ENCODE measurements around the gene UBE4B. TPM values are rescaled to one million over a fixed set of nuclear protein-coding genes. Genes with fewer than 3 reads are reported as not detected.

UBE4B gene
- total RNA-seq, 1 experiment from 2014 or later, result 37.0 TPM

DNA sequence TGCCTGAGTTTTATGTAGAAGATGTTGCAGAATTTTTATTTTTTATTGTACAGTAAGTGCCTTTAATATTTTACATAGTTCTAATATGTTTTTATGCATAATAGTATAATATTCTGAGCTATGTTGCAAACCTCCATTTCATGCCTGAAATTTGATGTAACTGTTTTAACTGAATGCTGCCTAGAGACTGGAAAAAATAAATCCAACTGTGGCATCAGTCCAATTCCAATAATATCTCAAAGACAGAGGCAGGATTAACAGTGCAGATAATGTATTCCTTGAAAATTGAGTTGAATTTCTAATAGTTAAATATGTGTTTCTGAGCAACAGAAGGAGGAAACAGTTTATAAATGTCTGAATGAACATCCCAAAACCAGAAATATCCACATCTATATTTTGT is 116.5 kb downstream of the UBE4B start:
- Histone ChIP-seq H3K9me3 (ENCODE audit: low read length) (no peaks in the 10 kb centered on the region), H3K4me3 (ENCODE audit: low read length) (no peak overlapping the region), H2AFZ (ENCODE audit: low read length) (no peak overlapping the region), H4K20me1 (ENCODE audit: insufficient read depth, low read depth, low read length) (no peaks in the 10 kb centered on the region), H3K4me1 (ENCODE audit: low read length) (no peaks in the 10 kb centered on the region), H3K79me2 (ENCODE audit: low read length) (no peaks in the 10 kb centered on the region), H3K9ac (ENCODE audit: low read length) (no peak overlapping the region), H3K9me2 (replicated peaks; ENCODE audit: insufficient read depth, low read length) (no peaks in the 10 kb centered on the region), H3K36me3 (ENCODE audit: insufficient read depth, low read length) (no peaks in the 10 kb centered on the region; the same call in 1 of the 2 replicates), H3K27ac (ENCODE audit: low read length) (no peak overlapping the region), H3K4me2 (ENCODE audit: low read depth, low read length, poor library complexity, severe bottlenecking) (no peak overlapping the region), H3K27me3 (ENCODE audit: low read length) (no peaks in the 10 kb centered on the region)
- DNase-seq, result no peak

GRCh38 chr1:10152709-10153284 is 120.0 kb downstream of the UBE4B start:
- no peak overlapping the region for H2AFZ ChIP-seq (ENCODE audit: low read length)

GRCh38 chr1:10155087-10155712 is 122.4 kb downstream of the UBE4B start:
- Histone ChIP-seq H3K36me3 (ENCODE audit: insufficient read depth, low read length) (no peaks in the 10 kb centered on the region; the same call in 1 of the 2 replicates), H2AFZ (ENCODE audit: low read length) (no peak overlapping the region), H3K27ac (ENCODE audit: low read length) (no peak overlapping the region), H4K20me1 (ENCODE audit: insufficient read depth, low read depth, low read length) (no peaks in the 10 kb centered on the region), H3K9me3 (ENCODE audit: low read length) (no peaks in the 10 kb centered on the region), H3K4me1 (ENCODE audit: low read length) (no peaks in the 10 kb centered on the region), H3K4me3 (ENCODE audit: low read length) (no peak overlapping the region), H3K9me2 (replicated peaks; ENCODE audit: insufficient read depth, low read length) (no peaks in the 10 kb centered on the region), H3K27me3 (ENCODE audit: low read length) (no peaks in the 10 kb centered on the region), H3K9ac (ENCODE audit: low read length) (no peak overlapping the region), H3K4me2 (ENCODE audit: low read depth, low read length, poor library complexity, severe bottlenecking) (no peak overlapping the region), H3K79me2 (ENCODE audit: low read length) (no peaks in the 10 kb centered on the region)
- DNase-seq, result no peak

More at GRCh38 chr1:10152709-10153284, 120.0 kb downstream of the UBE4B start:
- no peaks in the 10 kb centered on the region for H3K27me3 ChIP-seq (ENCODE audit: low read length)
- peak; percentile 78 for DNase-seq
- H3K79me2 ChIP-seq (ENCODE audit: low read length), result no peaks in the 10 kb centered on the region
- no peak overlapping the region for H3K9ac ChIP-seq (ENCODE audit: low read length)
- no peak overlapping the region for H3K4me2 ChIP-seq (ENCODE audit: low read depth, low read length, poor library complexity, severe bottlenecking)
- no peaks in the 10 kb centered on the region; the same call in 1 of the 2 replicates for H3K36me3 ChIP-seq (ENCODE audit: insufficient read depth, low read length)
- H3K27ac ChIP-seq (ENCODE audit: low read length), result no peak overlapping the region
- no peaks in the 10 kb centered on the region for H3K9me2 ChIP-seq (replicated peaks; ENCODE audit: insufficient read depth, low read length)
- H4K20me1 ChIP-seq (ENCODE audit: insufficient read depth, low read depth, low read length), result no peaks in the 10 kb centered on the region
- H3K9me3 ChIP-seq (ENCODE audit: low read length), result no peaks in the 10 kb centered on the region
- H3K4me3 ChIP-seq (ENCODE audit: low read length), result no peak overlapping the region
- H3K4me1 ChIP-seq (ENCODE audit: low read length), result no peaks in the 10 kb centered on the region

DNA sequence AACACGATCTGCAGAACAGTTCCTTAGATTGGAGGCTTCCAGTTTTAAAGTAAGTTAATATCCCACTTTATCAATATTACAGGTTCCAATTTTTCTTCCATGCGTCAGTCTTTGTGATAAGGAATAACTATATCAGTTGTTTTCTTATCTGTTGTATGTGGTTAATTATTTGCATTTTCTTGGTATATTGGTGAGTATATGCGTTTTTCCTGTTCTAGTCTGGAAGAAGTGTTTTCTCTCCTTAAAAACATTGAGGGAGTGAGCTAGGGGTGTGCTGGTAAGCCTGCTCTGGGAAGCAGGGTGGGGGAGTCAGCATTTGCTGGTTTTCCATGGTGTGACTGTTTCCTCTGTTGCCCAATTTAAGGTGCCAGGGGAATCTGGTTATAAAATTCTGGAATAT is 127.4 kb downstream of the UBE4B start:
- Histone ChIP-seq H3K27ac (ENCODE audit: low read length) (no peak overlapping the region), H3K4me1 (ENCODE audit: low read length) (no peaks in the 10 kb centered on the region), H3K79me2 (ENCODE audit: low read length) (no peaks in the 10 kb centered on the region), H3K4me3 (ENCODE audit: low read length) (no peak overlapping the region), H4K20me1 (ENCODE audit: insufficient read depth, low read depth, low read length) (no peaks in the 10 kb centered on the region), H3K27me3 (ENCODE audit: low read length) (no peaks in the 10 kb centered on the region), H3K9ac (ENCODE audit: low read length) (no peak overlapping the region), H3K4me2 (ENCODE audit: low read depth, low read length, poor library complexity, severe bottlenecking) (no peak overlapping the region), H3K9me2 (replicated peaks; ENCODE audit: insufficient read depth, low read length) (no peaks in the 10 kb centered on the region), H2AFZ (ENCODE audit: low read length) (no peak overlapping the region), H3K9me3 (ENCODE audit: low read length) (no peaks in the 10 kb centered on the region), H3K36me3 (ENCODE audit: insufficient read depth, low read length) (peaks cover 3% of the 10 kb centered on the region; the same call in 1 of the 2 replicates)
- DNase-seq, result peak; percentile 24

DNA sequence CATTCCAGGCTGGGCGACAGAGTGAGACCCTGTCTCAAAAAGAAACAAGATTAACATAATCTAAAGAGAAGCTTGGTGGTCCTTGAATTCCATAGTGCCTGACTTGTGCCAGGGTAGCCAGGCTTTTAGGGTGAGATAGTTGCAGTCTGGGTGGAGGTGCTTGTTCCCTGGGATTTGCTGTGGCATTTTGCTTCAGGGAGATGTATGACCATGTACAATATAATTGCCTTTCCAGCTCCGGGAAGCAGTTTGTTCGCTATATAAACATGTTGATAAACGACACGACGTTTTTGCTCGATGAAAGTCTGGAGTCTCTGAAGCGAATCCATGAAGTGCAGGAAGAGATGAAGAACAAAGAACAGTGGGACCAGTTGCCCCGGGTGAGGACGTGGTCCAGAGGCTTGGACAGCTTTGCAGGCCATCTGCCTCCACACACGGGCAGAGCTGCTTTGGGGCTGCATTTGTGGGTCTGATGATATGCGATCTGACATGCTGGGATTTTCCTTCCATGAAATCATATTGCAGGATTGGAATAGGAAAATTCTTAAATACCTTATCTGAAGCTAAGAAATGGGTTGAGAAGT is 128.2 kb downstream of the UBE4B start:
- Histone ChIP-seq H3K79me2 (ENCODE audit: low read length) (no peaks in the 10 kb centered on the region), H3K27me3 (ENCODE audit: low read length) (no peaks in the 10 kb centered on the region), H3K4me3 (ENCODE audit: low read length) (no peak overlapping the region), H3K4me2 (ENCODE audit: low read depth, low read length, poor library complexity, severe bottlenecking) (no peak overlapping the region), H3K9me3 (ENCODE audit: low read length) (no peaks in the 10 kb centered on the region), H2AFZ (ENCODE audit: low read length) (no peak overlapping the region), H3K36me3 (ENCODE audit: insufficient read depth, low read length) (peaks cover 3% of the 10 kb centered on the region), H3K27ac (ENCODE audit: low read length) (no peak overlapping the region), H4K20me1 (ENCODE audit: insufficient read depth, low read depth, low read length) (no peaks in the 10 kb centered on the region), H3K9ac (ENCODE audit: low read length) (no peak overlapping the region), H3K4me1 (ENCODE audit: low read length) (no peaks in the 10 kb centered on the region), H3K9me2 (replicated peaks; ENCODE audit: insufficient read depth, low read length) (no peaks in the 10 kb centered on the region)
- DNase-seq, result peak; percentile 19

DNA sequence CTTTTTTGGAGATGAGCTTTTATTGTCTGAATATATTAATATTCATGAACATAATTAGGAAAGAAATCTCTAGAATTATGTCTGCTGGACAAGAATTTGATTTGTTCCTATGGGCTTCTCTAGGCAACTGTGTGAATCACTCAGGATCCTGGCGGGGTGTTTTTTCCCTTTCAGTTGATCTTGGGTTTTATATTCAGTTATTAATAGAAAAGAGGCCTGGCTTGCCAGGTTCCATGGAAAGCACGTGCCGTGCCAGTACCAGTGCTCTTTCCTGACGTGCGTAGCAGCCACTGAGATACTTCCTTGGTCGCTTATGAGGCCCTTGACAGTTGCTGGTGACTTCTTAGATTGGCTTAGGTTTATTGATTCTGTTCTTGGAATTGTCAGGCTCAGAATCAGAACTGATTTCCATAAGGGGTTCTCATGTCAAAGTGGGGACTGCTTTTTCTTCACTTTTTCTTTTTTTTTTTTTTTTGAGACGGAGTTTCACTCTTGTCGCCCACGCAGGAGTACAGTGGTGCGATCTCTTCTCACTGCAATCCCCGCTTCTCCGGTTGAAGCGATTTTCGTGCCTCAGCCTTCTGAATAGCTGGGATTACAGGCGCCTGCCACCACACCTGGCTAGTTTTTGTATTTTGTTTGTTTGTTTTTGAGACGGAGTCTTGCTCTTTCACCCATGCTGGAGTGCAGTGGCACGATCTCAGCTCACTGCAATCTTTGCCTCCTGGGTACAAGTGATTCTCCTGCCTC is 129.0 kb downstream of the UBE4B start:
- H3K36me3 ChIP-seq (ENCODE audit: insufficient read depth, low read length), result peaks cover 3% of the 10 kb centered on the region
- H3K27ac ChIP-seq (ENCODE audit: low read length), result no peak overlapping the region
- no peaks in the 10 kb centered on the region for H3K9me2 ChIP-seq (replicated peaks; ENCODE audit: insufficient read depth, low read length)
- H3K4me2 ChIP-seq (ENCODE audit: low read depth, low read length, poor library complexity, severe bottlenecking), result no peak overlapping the region
- no peaks in the 10 kb centered on the region for H4K20me1 ChIP-seq (ENCODE audit: insufficient read depth, low read depth, low read length)
- H3K4me3 ChIP-seq (ENCODE audit: low read length), result no peak overlapping the region
- H2AFZ ChIP-seq (ENCODE audit: low read length), result no peak overlapping the region
- DNase-seq, result peak; percentile 14
- H3K27me3 ChIP-seq (ENCODE audit: low read length), result no peaks in the 10 kb centered on the region
- no peaks in the 10 kb centered on the region for H3K9me3 ChIP-seq (ENCODE audit: low read length)
- no peaks in the 10 kb centered on the region for H3K79me2 ChIP-seq (ENCODE audit: low read length)
- H3K9ac ChIP-seq (ENCODE audit: low read length), result no peak overlapping the region
- no peaks in the 10 kb centered on the region for H3K4me1 ChIP-seq (ENCODE audit: low read length)

- H3K27ac ChIP-seq (ENCODE audit: low read length), result no peak overlapping the region
These were observed 136.3 kb downstream of the UBE4B start for GRCh38 chr1:10168912-10169514.

GRCh38 chr1:10170239-10170574 is 137.4 kb downstream of the UBE4B start:
- no peaks in the 10 kb centered on the region for H3K27me3 ChIP-seq (ENCODE audit: low read length)
- peaks cover 13% of the 10 kb centered on the region for H3K36me3 ChIP-seq (ENCODE audit: insufficient read depth, low read length)
- no peaks in the 10 kb centered on the region; the same call in 1 of the 2 replicates for H3K4me1 ChIP-seq (ENCODE audit: low read length)
- no peak overlapping the region for H3K9ac ChIP-seq (ENCODE audit: low read length)
- no peaks in the 10 kb centered on the region for H3K79me2 ChIP-seq (ENCODE audit: low read length)
- H3K9me3 ChIP-seq (ENCODE audit: low read length), result no peaks in the 10 kb centered on the region
- no peak overlapping the region for H3K4me2 ChIP-seq (ENCODE audit: low read depth, low read length, poor library complexity, severe bottlenecking)
- no peaks in the 10 kb centered on the region for H4K20me1 ChIP-seq (ENCODE audit: insufficient read depth, low read depth, low read length)
- no peak overlapping the region for H3K27ac ChIP-seq (ENCODE audit: low read length)
- H3K9me2 ChIP-seq (replicated peaks; ENCODE audit: insufficient read depth, low read length), result no peaks in the 10 kb centered on the region
- no peak overlapping the region for H2AFZ ChIP-seq (ENCODE audit: low read length)
- DNase-seq, result no peak
- no peak overlapping the region for H3K4me3 ChIP-seq (ENCODE audit: low read length)

More at GRCh38 chr1:10168912-10169514, 136.3 kb downstream of the UBE4B start:
- Histone ChIP-seq H3K9me2 (replicated peaks; ENCODE audit: insufficient read depth, low read length) (no peaks in the 10 kb centered on the region), H3K9me3 (ENCODE audit: low read length) (no peaks in the 10 kb centered on the region), H3K4me1 (ENCODE audit: low read length) (no peaks in the 10 kb centered on the region; the same call in 1 of the 2 replicates), H2AFZ (ENCODE audit: low read length) (no peak overlapping the region), H4K20me1 (ENCODE audit: insufficient read depth, low read depth, low read length) (no peaks in the 10 kb centered on the region), H3K27me3 (ENCODE audit: low read length) (no peaks in the 10 kb centered on the region), H3K4me3 (ENCODE audit: low read length) (no peak overlapping the region), H3K9ac (ENCODE audit: low read length) (no peak overlapping the region), H3K36me3 (ENCODE audit: insufficient read depth, low read length) (peaks cover 16% of the 10 kb centered on the region), H3K79me2 (ENCODE audit: low read length) (no peaks in the 10 kb centered on the region), H3K4me2 (ENCODE audit: low read depth, low read length, poor library complexity, severe bottlenecking) (no peak overlapping the region)
- DNase-seq, result no peak
